DMS79 treated with DMSO at 0.1 percent for 48 hours (cell line): ENCODE data around the gene RNF225.
A peak's percentile ranks its signal among the peaks of the same experiment; 100 is the strongest.
"Not testable (repeated sequence)": the region's sequence is repeated elsewhere in the genome, so short reads cannot be mapped to it uniquely, and the experiment has no call there.

Experiments used
- DNase-seq: peaks from one replicate; lab custom pipeline; 2025; lab: John Stamatoyannopoulos, UW

The RNF225 gene

GRCh38 chr19:58362272-58362994, 33.0 kb upstream of the RNF225 start, which contains the start of gene ZNF497:
ZNF497 (minus strand) TSS chr19:58362751; CDS start chr19:58357635, 5,116 bp downstream.
- DNase-seq, result peak; percentile 91

GRCh38 chr19:58364146-58364545, 31.3 kb upstream of the RNF225 start:
- no peak for DNase-seq

- DNase-seq, result no peak
Observed at GRCh38 chr19:58366585-58367430, 28.6 kb upstream of the RNF225 start.

GRCh38 chr19:58367698-58368454, 27.6 kb upstream of the RNF225 start:
- DNase-seq, result no peak

GRCh38 chr19:58368561-58369360, 26.7 kb upstream of the RNF225 start:
- no peak for DNase-seq

- no peak for DNase-seq
Observed at GRCh38 chr19:58372311-58373133, 22.9 kb upstream of the RNF225 start.

GRCh38 chr19:58374200-58374599, 21.3 kb upstream of the RNF225 start:
- DNase-seq, result no peak

GRCh38 chr19:58376724-58377123, 18.7 kb upstream of the RNF225 start:
- DNase-seq, result not testable (repeated sequence)

GRCh38 chr19:58379246-58379645, 16.2 kb upstream of the RNF225 start:
- no peak for DNase-seq

- peak; percentile 51 for DNase-seq
Observed at GRCh38 chr19:58380037-58380661, 15.3 kb upstream of the RNF225 start.

GRCh38 chr19:58380662-58381459, 14.6 kb upstream of the RNF225 start, which contains the start of gene ZNF837:
ZNF837 (minus strand) TSS chr19:58381030; CDS start chr19:58369332, 11,698 bp downstream.
- DNase-seq, result peak; percentile 99

GRCh38 chr19:58381460-58382212, 13.8 kb upstream of the RNF225 start:
- DNase-seq, result no peak

- DNase-seq, result no peak
Observed at GRCh38 chr19:58382997-58383603, 12.4 kb upstream of the RNF225 start.

GRCh38 chr19:58385313-58385890, 10.1 kb upstream of the RNF225 start:
- DNase-seq, result no peak

- DNase-seq, result peak; percentile 13
Observed at GRCh38 chr19:58385891-58386575, 9.4 kb upstream of the RNF225 start.

GRCh38 chr19:58386576-58387337, 8.7 kb upstream of the RNF225 start, which contains the start of gene RPS5:
RPS5 (plus strand) TSS chr19:58387269; CDS start chr19:58388138, 869 bp downstream.
- peak; percentile 97 for DNase-seq
